Endothelial cell of umbilical vein (primary cell): ENCODE results near the gene KLHL36. TPM values are rescaled to one million over a fixed set of nuclear protein-coding genes. Genes with fewer than 3 reads are reported as not detected.

Experiments
- BruUV-seq: library from RNA; stranded (reverse); fragments of 400-500 nt; replicated peaks from 2 replicates; lab custom pipeline; 2021; lab: Mats Ljungman, UMichigan
- CTCF ChIA-PET: fragments of 300-600, 350-600 bp; sonication (Branson Sonifier 250); formaldehyde crosslinking; loops from one replicate; lab custom pipeline; 2021; ENCODE audit warnings: antibody characterized with exemption, inconsistent platforms; lab: Charles Lee
- POLR2A ChIA-PET: fragments of 300-600, 350-600 bp; sonication (Branson Sonifier 250); formaldehyde crosslinking; loops from one replicate; lab custom pipeline; 2021; ENCODE audit warnings: antibody characterized with exemption, inconsistent platforms; lab: Charles Lee
- DNase-seq: peaks from one replicate; pipeline ENCODE4 v3.0.0-alpha.2; 2011; ENCODE audit warnings: low read depth, low spot score
- FAIRE-seq: peaks from 2 replicates; lab custom pipeline; 2011; peaks lifted over from hg19 to GRCh38; lab: Jason Lieb, UNC
- H2AFZ ChIP-seq: 2 replicates; pipeline ENCODE4 v1.6.0; 2012; ENCODE audit warnings: low read depth, low read length, control low read depth, inconsistent platforms
- H3K27ac ChIP-seq: 2 replicates; pipeline ENCODE4 v1.5.1; 2011; ENCODE audit warnings: low read depth, mild to moderate bottlenecking, control low read depth, low read length, moderate library complexity; ENCODE audit not compliant: insufficient read depth
- H3K27me3 ChIP-seq, 2 experiments: 2 replicates each; pipeline versions ENCODE4 v1.6.0 to v1.6.1; 2011; ENCODE audit warnings: low read length in 2 of 2, mixed read lengths in 1 of 2; ENCODE audit not compliant: control insufficient read depth in 2 of 2, insufficient read depth in 2 of 2
- H3K36me3 ChIP-seq, 2 experiments: 2 replicates in 1 of 2; 3 replicates in 1 of 2; pipeline ENCODE4 v1.5.1; 2011; ENCODE audit warnings: low read length in 2 of 2, mild to moderate bottlenecking in 1 of 2, moderate library complexity in 1 of 2; ENCODE audit not compliant: control insufficient read depth in 2 of 2, insufficient read depth in 2 of 2; ENCODE audit errors: extremely low read depth in 1 of 2
- H3K4me1 ChIP-seq: 3 replicates; pipeline ENCODE4 v1.5.1; 2011; ENCODE audit warnings: mild to moderate bottlenecking, low read length; ENCODE audit not compliant: control insufficient read depth, insufficient read depth; ENCODE audit errors: extremely low read depth
- H3K4me2 ChIP-seq: 2 replicates; pipeline ENCODE4 v1.6.1; 2011; ENCODE audit warnings: low read length, control low read depth, mixed read lengths; ENCODE audit not compliant: insufficient read depth
- H3K4me3 ChIP-seq, 3 experiments: fragments of 200-600 bp in 1 of 3; sonication (generic), shearing (Covaris generic) in 1 of 3; replicated peaks in 1 of 3; 2 replicates each; pipeline ENCODE4 v1.5.1; 2011 to 2016; ENCODE audit warnings: control low read depth in 3 of 3, low read length in 3 of 3, mild to moderate bottlenecking in 2 of 3, inconsistent platforms in 1 of 3, low read depth in 1 of 3, moderate library complexity in 1 of 3; ENCODE audit not compliant: insufficient read depth in 1 of 3
- H3K79me2 ChIP-seq: 2 replicates; pipeline ENCODE4 v1.6.0; 2012; ENCODE audit warnings: low read length, inconsistent platforms; ENCODE audit not compliant: control insufficient read depth, insufficient read depth
- H3K9ac ChIP-seq: replicated peaks from 2 replicates; pipeline ENCODE3; 2011; ENCODE audit warnings: low read length, control low read depth; ENCODE audit not compliant: insufficient read depth; ENCODE audit errors: extremely low read depth
- H3K9me1 ChIP-seq: replicated peaks from 3 replicates; pipeline ENCODE4 v1.6.0; 2011; ENCODE audit warnings: mild to moderate bottlenecking, low read length; ENCODE audit not compliant: control insufficient read depth, insufficient read depth; ENCODE audit errors: extremely low read depth
- H3K9me3 ChIP-seq: replicated peaks from 2 replicates; pipeline ENCODE4 v1.5.1; 2012; ENCODE audit warnings: low read length, inconsistent platforms; ENCODE audit not compliant: control insufficient read depth, insufficient read depth
- H4K20me1 ChIP-seq: replicated peaks from 2 replicates; pipeline ENCODE3; 2011; ENCODE audit warnings: mild to moderate bottlenecking, low read length; ENCODE audit not compliant: control insufficient read depth, insufficient read depth; ENCODE audit errors: extremely low read depth
- CTCF ChIP-seq, 2 donors: IDR thresholded peaks; 1 replicate in 1 of 2; 2 replicates in 1 of 2; pipeline ENCODE4 v1.5.1; 2011; ENCODE audit warnings: low read length in 2 of 2, mild to moderate bottlenecking in 2 of 2, moderate library complexity in 2 of 2, control low read depth in 1 of 2, inconsistent platforms in 1 of 2, low read depth in 1 of 2; ENCODE audit not compliant: insufficient read depth in 1 of 2; ENCODE audit errors: extremely low read depth in 1 of 2
- EZH2 ChIP-seq: IDR thresholded peaks from 2 replicates; pipeline ENCODE4 v1.6.1; 2012; ENCODE audit warnings: borderline replicate concordance, low read depth, mild to moderate bottlenecking, moderate library complexity, low read length, inconsistent platforms; ENCODE audit not compliant: severe bottlenecking
- FOS ChIP-seq: IDR thresholded peaks from 2 replicates; pipeline ENCODE4 v1.6.1; 2011; ENCODE audit warnings: mild to moderate bottlenecking, low read length, moderate library complexity, borderline replicate concordance; ENCODE audit not compliant: insufficient read depth
- GATA2 ChIP-seq: IDR thresholded peaks from 2 replicates; pipeline ENCODE4 v1.7.0; 2011; ENCODE audit warnings: low read depth, mild to moderate bottlenecking, moderate library complexity, mixed read lengths, low read length; ENCODE audit not compliant: insufficient read length, insufficient read depth
- JUN ChIP-seq: IDR thresholded peaks from 2 replicates; pipeline ENCODE4 v1.6.1; 2011; ENCODE audit warnings: borderline replicate concordance, low read depth; ENCODE audit not compliant: insufficient read length, insufficient read depth
- MAX ChIP-seq: IDR thresholded peaks from 2 replicates; pipeline ENCODE4 v1.6.1; 2011; ENCODE audit not compliant: insufficient read depth, insufficient read length
- MYC ChIP-seq: IDR thresholded peaks from one replicate; pipeline ENCODE4 v1.6.1; 2011; ENCODE audit warnings: mild to moderate bottlenecking, low read depth, low read length
- POLR2A ChIP-seq: IDR thresholded peaks from 2 replicates; pipeline ENCODE4 v1.6.1; 2012; ENCODE audit warnings: low read depth, mild to moderate bottlenecking, control low read depth, low read length
- POLR2AphosphoS5 ChIP-seq: IDR thresholded peaks from 2 replicates; pipeline ENCODE4 v1.6.1; 2012; ENCODE audit warnings: low read depth, mild to moderate bottlenecking, control low read depth, low read length, moderate library complexity; ENCODE audit not compliant: insufficient read depth
- dilution Hi-C: fragments of 300-500 bp; cut with MboI; formaldehyde crosslinking; loops from one replicate; pipeline ENCODE4 v1.15.0; 2019; ENCODE audit warnings: low sequenced_read_pairs; ENCODE audit not compliant: extremely low pct_ligation_motif_present
- intact Hi-C: fragments of 100-400 bp; cut with micrococcal nuclease; formaldehyde crosslinking; loops from one replicate; pipeline ENCODE4 v1.10.0; 2022
- polyA plus RNA-seq, 4 experiments: library from polyadenylated mRNA; depleted of rRNA in 3 of 4; stranded (reverse) in 3 of 4; unstranded in 1 of 4; fragments of >200 nt; gene quantifications; 2 replicates each; pipeline versions ENCODE4 v1.2.1 to v1.2.3, GENCODE V29; 2011 to 2012; ENCODE audit warnings: missing spikeins in 1 of 4
- total RNA-seq: library from RNA; stranded (reverse); gene quantifications from 2 replicates; pipeline ENCODE4 v1.2.3, GENCODE V29; 2021

KLHL36 gene
- total and polyA plus RNA-seq, 2 donors (not counting 3 experiments of a cell fraction or from before 2014, with no cell fraction given), result 31.3 to 38.8 TPM

- no peak for DNase-seq
- H3K27me3 ChIP-seq, result peaks cover 11% of the 10 kb centered on the region in 2 experiments
- H3K9me1 ChIP-seq, result no peaks in the 10 kb centered on the region
- peaks cover 8% of the 10 kb centered on the region for H3K4me1 ChIP-seq
- no TSS peak for BruUV-seq
- dilution Hi-C loops (no loop called here), intact Hi-C loops (no loop called here)
- no peak overlapping the region for H3K4me2 ChIP-seq
- H3K9me3 ChIP-seq, result no peaks in the 10 kb centered on the region
- no peak for TF ChIP-seq CTCF (IDR thresholded peaks at IDR 0.05; ENCODE audit: extremely low read depth in 1 of 2, insufficient read depth in 1 of 2, low read depth in 1 of 2, low read length in 2 of 2)
- TF ChIP-seq EZH2, result no peak
- TF ChIP-seq GATA2, result no peak
- TF ChIP-seq JUN, result no peak
- TF ChIP-seq POLR2A, result no peak
- no peak for TF ChIP-seq MAX
- no peak for TF ChIP-seq FOS
- TF ChIP-seq MYC, result no peak
- no peak for TF ChIP-seq POLR2AphosphoS5
- no peaks in the 10 kb centered on the region for H4K20me1 ChIP-seq
- H3K36me3 ChIP-seq, result no peaks in the 10 kb centered on the region
- H3K79me2 ChIP-seq, result no peaks in the 10 kb centered on the region
- no peak overlapping the region for H3K9ac ChIP-seq
- H3K27ac ChIP-seq, result no peak overlapping the region
- CTCF ChIA-PET, result interaction anchor here (0.9 to 2.5 kb wide), 4 partner anchors 8 to 53 kb away, joined by 3 to 13 read pairs (median 4); no protein-coding TSS in a partner anchor
- no peak for FAIRE-seq
- H2AFZ ChIP-seq, result no peak overlapping the region
- H3K4me3 ChIP-seq, result no peak overlapping the region
- POLR2A ChIA-PET, result no interaction called here
Observed at GRCh38 chr16:84685210-84685609, 36.9 kb downstream of the KLHL36 start.
